Stomach (tissue), 4 donors: ENCODE measurements around the gene IFNGR2.

Experiments used
- CTCF ChIP-seq, 7 experiments: fragments of 450-650 bp in 4 of 7; fragments of 200-600 bp in 3 of 7; sonication (generic) in 3 of 7; IDR thresholded peaks; one replicate each; pipeline ENCODE4 v1.5.1; 2016 to 2019; ENCODE audit warnings: antibody characterized with exemption in 7 of 7, control low read depth in 2 of 7, mild to moderate bottlenecking in 1 of 7
- POLR2A ChIP-seq, 4 donors: fragments of 450-650 bp; IDR thresholded peaks; one replicate each; pipeline ENCODE4 v1.6.1; 2016; ENCODE audit warnings: antibody characterized with exemption in 4 of 4, control low read depth in 2 of 4, mild to moderate bottlenecking in 1 of 4, moderate library complexity in 1 of 4
- POLR2AphosphoS5 ChIP-seq, 3 donors: sonication (generic); formaldehyde crosslinking; IDR thresholded peaks; one replicate each; pipeline ENCODE4 v1.6.1; 2016; ENCODE audit warnings: antibody characterized with exemption in 3 of 3

GRCh38 chr21:33394260-33394659, 9.0 kb upstream of the IFNGR2 start:
- no peak for TF ChIP-seq POLR2A (IDR thresholded peaks at IDR 0.05)
- TF ChIP-seq POLR2AphosphoS5 (IDR thresholded peaks at IDR 0.05): peak in 2 of 3 donors; percentile 10 to 62
- TF ChIP-seq CTCF (IDR thresholded peaks at IDR 0.05): no peak
